Type B pancreatic cell (in vitro differentiated cells): Measurements from ENCODE around the gene TRIM65. TPM values are rescaled to one million over a fixed set of nuclear protein-coding genes. Genes with fewer than 3 reads are reported as not detected.

Source experiments
- DNase-seq: peaks from one replicate; pipeline ENCODE4 v3.0.0; 2021; ENCODE audit warnings: mixed read lengths; ENCODE audit not compliant: unreplicated experiment; ENCODE audit errors: extremely low spot score
- H3K27ac Mint-ChIP-seq: 2 replicates; pipeline ENCODE4 v1.8.0; 2021; ENCODE audit warnings: mild to moderate bottlenecking, mixed read lengths
- H3K27me3 Mint-ChIP-seq: 2 replicates; pipeline ENCODE4 v1.8.0; 2021; ENCODE audit warnings: mixed read lengths
- H3K36me3 Mint-ChIP-seq: 2 replicates; pipeline ENCODE4 v1.8.0; 2021; ENCODE audit warnings: mixed read lengths
- H3K4me1 Mint-ChIP-seq: one replicate; pipeline ENCODE4 v1.8.0; 2021; ENCODE audit warnings: mixed read lengths; ENCODE audit not compliant: unreplicated experiment
- H3K4me3 Mint-ChIP-seq: 2 replicates; pipeline ENCODE4 v1.8.0; 2021; ENCODE audit warnings: mild to moderate bottlenecking, mixed read lengths
- H3K9me3 Mint-ChIP-seq: 2 replicates; pipeline ENCODE4 v1.8.0; 2021; ENCODE audit warnings: mixed read lengths
- total RNA-seq: library from RNA; stranded (reverse); gene quantifications from 2 replicates; pipeline ENCODE4 v1.2.1, GENCODE V29; 2021; ENCODE audit warnings: low replicate concordance
- TF ChIP-seq, protein P1 (sequence below): fragments of 200-600 bp; sonication (generic); conservative IDR thresholded peaks from 2 replicates; pipeline ENCODE4 v1.5.0; 2021; ENCODE audit warnings: antibody characterized with exemption, mild to moderate bottlenecking

TRIM65 gene
- total RNA-seq, 1 donor from 2014 or later: 19.0 TPM

GRCh38 chr17:75902406-75902805 lies 5.7 kb upstream of the TRIM65 start:
- Mint-ChIP-seq H3K36me3 (no peaks in the 10 kb centered on the region), H3K27ac (no peak overlapping the region), H3K27me3 (no peaks in the 10 kb centered on the region), H3K9me3 (no peaks in the 10 kb centered on the region), H3K4me1 (peaks cover 3% of the 10 kb centered on the region), H3K4me3 (no peak overlapping the region)
- DNase-seq: no peak
- TF ChIP-seq, protein P1, sequence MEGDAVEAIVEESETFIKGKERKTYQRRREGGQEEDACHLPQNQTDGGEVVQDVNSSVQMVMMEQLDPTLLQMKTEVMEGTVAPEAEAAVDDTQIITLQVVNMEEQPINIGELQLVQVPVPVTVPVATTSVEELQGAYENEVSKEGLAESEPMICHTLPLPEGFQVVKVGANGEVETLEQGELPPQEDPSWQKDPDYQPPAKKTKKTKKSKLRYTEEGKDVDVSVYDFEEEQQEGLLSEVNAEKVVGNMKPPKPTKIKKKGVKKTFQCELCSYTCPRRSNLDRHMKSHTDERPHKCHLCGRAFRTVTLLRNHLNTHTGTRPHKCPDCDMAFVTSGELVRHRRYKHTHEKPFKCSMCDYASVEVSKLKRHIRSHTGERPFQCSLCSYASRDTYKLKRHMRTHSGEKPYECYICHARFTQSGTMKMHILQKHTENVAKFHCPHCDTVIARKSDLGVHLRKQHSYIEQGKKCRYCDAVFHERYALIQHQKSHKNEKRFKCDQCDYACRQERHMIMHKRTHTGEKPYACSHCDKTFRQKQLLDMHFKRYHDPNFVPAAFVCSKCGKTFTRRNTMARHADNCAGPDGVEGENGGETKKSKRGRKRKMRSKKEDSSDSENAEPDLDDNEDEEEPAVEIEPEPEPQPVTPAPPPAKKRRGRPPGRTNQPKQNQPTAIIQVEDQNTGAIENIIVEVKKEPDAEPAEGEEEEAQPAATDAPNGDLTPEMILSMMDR: no peak

- no peaks in the 10 kb centered on the region for H3K27me3 Mint-ChIP-seq
- no peak overlapping the region for H3K27ac Mint-ChIP-seq
- H3K4me1 Mint-ChIP-seq: peaks cover 5% of the 10 kb centered on the region
Observed at GRCh38 chr17:75901727-75902126, 5.0 kb upstream of the TRIM65 start.

DNA sequence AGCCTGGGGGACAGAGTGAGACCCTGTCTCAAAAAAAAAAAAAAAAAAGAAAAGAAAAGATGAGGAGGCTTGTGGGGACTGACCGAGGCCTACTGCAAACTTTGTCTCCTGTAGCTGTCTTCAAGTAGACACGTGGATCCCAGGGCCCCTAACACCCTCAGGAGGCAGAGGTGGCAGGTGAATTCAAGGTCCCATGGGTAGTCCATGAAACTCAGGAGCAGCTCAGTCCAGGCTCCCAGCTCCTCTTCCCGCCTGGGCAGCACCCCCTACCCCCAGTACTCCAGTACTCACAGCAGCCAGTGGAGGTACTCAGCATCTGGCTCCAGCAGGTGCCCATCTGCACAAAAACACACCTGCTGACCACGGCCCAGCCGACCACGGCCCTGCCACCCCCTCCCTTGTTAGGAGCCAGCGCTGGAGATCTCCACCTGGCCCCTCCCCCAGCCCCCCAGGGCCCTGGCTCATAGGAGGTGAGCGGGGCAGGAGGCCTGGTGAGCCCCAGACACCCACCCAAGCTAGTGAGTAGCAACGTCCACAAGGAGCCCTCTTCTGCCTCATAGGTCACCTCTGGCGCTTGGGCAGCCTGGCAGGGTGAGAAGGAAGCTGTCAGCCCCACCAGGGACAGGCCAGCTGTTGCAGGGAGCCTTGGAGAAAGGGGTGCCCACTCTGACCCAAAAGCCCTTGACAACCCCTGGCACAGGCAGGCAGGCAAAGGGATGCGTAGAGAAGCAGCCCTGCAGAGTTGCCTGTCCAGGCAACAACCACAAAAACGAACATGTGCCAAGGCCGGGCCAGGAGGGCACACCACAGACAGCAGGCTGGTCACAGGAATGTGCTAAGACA lies 4.2 kb upstream of the TRIM65 start:
- H3K4me1 Mint-ChIP-seq: peaks cover 5% of the 10 kb centered on the region
- H3K9me3 Mint-ChIP-seq: no peaks in the 10 kb centered on the region
- no peaks in the 10 kb centered on the region for H3K36me3 Mint-ChIP-seq
- DNase-seq: no peak
- no peak overlapping the region for H3K4me3 Mint-ChIP-seq
- no peak overlapping the region for H3K27ac Mint-ChIP-seq
- H3K27me3 Mint-ChIP-seq: no peaks in the 10 kb centered on the region
- TF ChIP-seq, protein P1: no peak

More at GRCh38 chr17:75901727-75902126, 5.0 kb upstream of the TRIM65 start:
- no peak overlapping the region for H3K4me3 Mint-ChIP-seq
- H3K36me3 Mint-ChIP-seq: no peaks in the 10 kb centered on the region
- DNase-seq: peak; percentile 61
- TF ChIP-seq, protein P1: no peak
- H3K9me3 Mint-ChIP-seq: no peaks in the 10 kb centered on the region

DNA sequence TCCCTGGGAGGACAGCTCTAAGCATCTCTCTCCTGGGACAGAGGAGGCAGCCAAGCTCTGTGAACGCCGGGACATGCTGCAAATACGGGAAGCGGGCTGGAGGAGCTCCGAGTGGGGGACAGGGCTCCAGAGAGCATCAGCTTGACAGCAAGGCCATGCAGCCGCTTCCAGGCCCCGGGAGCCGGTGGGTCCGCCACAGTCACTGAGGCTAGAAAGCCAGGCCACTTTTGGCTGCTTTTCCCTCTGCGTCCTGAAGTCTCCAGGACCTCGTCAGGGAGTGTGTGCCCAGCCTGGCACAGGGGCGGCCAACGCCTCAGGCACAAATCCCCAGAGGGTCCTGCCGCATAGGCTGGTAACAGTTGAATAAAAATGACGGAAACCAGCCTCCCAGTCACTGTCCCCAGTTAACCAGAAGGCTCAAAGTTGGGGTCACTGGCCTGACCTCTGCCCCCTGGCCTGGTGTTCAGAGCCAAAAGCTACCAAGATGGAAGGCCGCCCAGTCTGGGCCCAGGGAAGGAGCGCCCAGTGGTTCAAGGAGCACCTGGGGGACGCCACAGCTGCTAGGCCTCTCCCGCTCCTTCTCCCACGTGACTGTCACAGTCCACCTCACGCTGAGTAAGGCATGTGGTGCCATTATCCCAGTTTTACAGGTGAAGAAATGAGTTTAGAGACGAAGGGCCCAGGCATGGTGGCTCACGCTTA lies 3.2 kb upstream of the TRIM65 start:
- TF ChIP-seq, protein P1: no peak
- Mint-ChIP-seq H3K9me3 (no peaks in the 10 kb centered on the region), H3K4me3 (no peak overlapping the region), H3K36me3 (peaks cover 4% of the 10 kb centered on the region), H3K27me3 (no peaks in the 10 kb centered on the region), H3K4me1 (peaks cover 14% of the 10 kb centered on the region), H3K27ac (no peak overlapping the region)
- DNase-seq: peak; percentile 64

DNA sequence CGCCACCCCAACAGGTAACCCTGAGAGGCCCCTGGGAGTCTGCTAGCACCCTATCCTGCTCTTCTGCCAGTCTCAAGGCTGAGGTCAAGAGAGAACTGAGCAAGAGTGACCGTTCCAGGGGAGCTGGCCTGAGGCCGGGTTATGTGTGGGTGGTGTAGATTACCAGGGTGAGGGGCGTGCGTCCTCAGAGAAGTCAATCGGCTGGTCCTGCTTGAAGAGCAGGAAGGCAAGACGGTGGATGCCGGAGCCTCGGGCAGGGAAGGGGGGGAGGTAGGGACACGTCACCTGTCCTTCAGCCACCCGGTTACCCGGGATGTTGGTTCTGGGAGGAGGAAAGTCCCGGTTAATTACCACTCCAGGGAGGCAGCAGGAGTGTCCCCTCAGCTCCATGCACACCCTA lies 2.6 kb upstream of the TRIM65 start:
- H3K4me3 Mint-ChIP-seq: peak overlapping the region; percentile 62
- peak; percentile 56 for DNase-seq
- peaks cover 4% of the 10 kb centered on the region for H3K36me3 Mint-ChIP-seq
- no peaks in the 10 kb centered on the region for H3K9me3 Mint-ChIP-seq
- H3K27ac Mint-ChIP-seq: no peak overlapping the region
- no peaks in the 10 kb centered on the region for H3K27me3 Mint-ChIP-seq
- peaks cover 15% of the 10 kb centered on the region for H3K4me1 Mint-ChIP-seq
- TF ChIP-seq, protein P1: no peak
